ENCODE data around the gene OR10A3. TPM values are rescaled to one million over a fixed set of nuclear protein-coding genes. Genes with fewer than 3 reads are reported as not detected.

Gene OR10A3
- total RNA-seq, 1 donor from 2014 or later, result not detected

GRCh38 chr11:7892840-7893254, 48.7 kb downstream of the OR10A3 start:
- peaks cover 11% of the 10 kb centered on the region for H3K4me1 Mint-ChIP-seq (ENCODE audit: unreplicated experiment)
- peak; percentile 83 for TF ChIP-seq CTCF (conservative IDR thresholded peaks at IDR 0.05)
- no peaks in the 10 kb centered on the region for H3K9me3 Mint-ChIP-seq
- no peak overlapping the region for H3K4me3 Mint-ChIP-seq
- H3K36me3 Mint-ChIP-seq, result no peaks in the 10 kb centered on the region
- H3K27ac Mint-ChIP-seq, result peak overlapping the region; percentile 70
- peaks cover 3% of the 10 kb centered on the region for H3K27me3 Mint-ChIP-seq
- no peak for DNase-seq (ENCODE audit: extremely low spot score, unreplicated experiment)

GRCh38 chr11:7892059-7892699, 49.3 kb downstream of the OR10A3 start:
- Mint-ChIP-seq H3K27ac (peak overlapping the region; percentile 70), H3K9me3 (no peaks in the 10 kb centered on the region), H3K36me3 (no peaks in the 10 kb centered on the region), H3K4me3 (no peak overlapping the region), H3K4me1 (ENCODE audit: unreplicated experiment) (peaks cover 11% of the 10 kb centered on the region), H3K27me3 (peaks cover 3% of the 10 kb centered on the region)
- DNase-seq (ENCODE audit: extremely low spot score, unreplicated experiment), result no peak
- no peak for TF ChIP-seq CTCF (conservative IDR thresholded peaks at IDR 0.05)

GRCh38 chr11:7890417-7891172, 50.9 kb downstream of the OR10A3 start:
- no peak for DNase-seq (ENCODE audit: extremely low spot score, unreplicated experiment)
- Mint-ChIP-seq H3K36me3 (no peaks in the 10 kb centered on the region), H3K27me3 (peaks cover 3% of the 10 kb centered on the region), H3K9me3 (no peaks in the 10 kb centered on the region), H3K27ac (no peak overlapping the region), H3K4me3 (no peak overlapping the region), H3K4me1 (ENCODE audit: unreplicated experiment) (peaks cover 11% of the 10 kb centered on the region)
- TF ChIP-seq CTCF (conservative IDR thresholded peaks at IDR 0.05), result no peak

DNA sequence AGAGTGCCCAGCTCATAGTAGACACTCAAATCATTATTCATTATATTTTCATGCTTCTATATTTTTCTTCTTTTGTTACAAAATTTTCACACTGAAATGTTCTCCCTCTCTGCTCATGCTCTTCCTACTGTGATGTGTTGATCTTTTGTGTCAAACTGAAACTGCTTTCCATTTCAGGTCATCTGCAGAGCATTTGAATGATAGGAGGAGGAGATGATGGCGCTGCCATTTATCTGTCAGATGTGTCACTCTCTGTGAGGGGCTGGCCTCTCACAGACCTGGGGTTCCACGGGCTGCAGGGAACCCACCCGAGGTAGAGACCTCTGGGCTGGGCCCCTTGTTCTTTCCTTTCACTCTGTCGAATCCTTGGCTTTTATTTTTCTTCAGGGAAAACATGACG, 51.5 kb downstream of the OR10A3 start:
- no peaks in the 10 kb centered on the region for H3K36me3 Mint-ChIP-seq
- peaks cover 11% of the 10 kb centered on the region for H3K4me1 Mint-ChIP-seq (ENCODE audit: unreplicated experiment)
- no peak overlapping the region for H3K4me3 Mint-ChIP-seq
- H3K9me3 Mint-ChIP-seq, result no peaks in the 10 kb centered on the region
- no peak for TF ChIP-seq CTCF (conservative IDR thresholded peaks at IDR 0.05)
- H3K27me3 Mint-ChIP-seq, result peaks cover 3% of the 10 kb centered on the region
- no peak overlapping the region for H3K27ac Mint-ChIP-seq
- no peak for DNase-seq (ENCODE audit: extremely low spot score, unreplicated experiment)

Other genes starting within 250 kb of the OR10A3 start
- gene OVCH2, start 235.2 kb downstream of the OR10A3 start, total RNA-seq (ENCODE audit: low replicate concordance), result 0.89 and 2.0 TPM in 2 replicates
- 0.26 and 0.29 TPM in 2 replicates for gene OR5P2, start 144.8 kb downstream of the OR10A3 start, total RNA-seq (ENCODE audit: low replicate concordance)
- 0.48 TPM in 1 of 2 replicates, not detected in the other for gene OR5P3, start 110.9 kb downstream of the OR10A3 start, total RNA-seq (ENCODE audit: low replicate concordance)
- not detected in 2 replicates for gene OR10A6, start 10.4 kb downstream of the OR10A3 start, total RNA-seq (ENCODE audit: low replicate concordance)
- gene NLRP10, start 23.7 kb upstream of the OR10A3 start, total RNA-seq (ENCODE audit: low replicate concordance), result 0.24 TPM in 1 of 2 replicates, not detected in the other
- 256 and 324 TPM in 2 replicates for gene EIF3F, start 45.6 kb upstream of the OR10A3 start, total RNA-seq (ENCODE audit: low replicate concordance)
- 11.5 and 28.8 TPM in 2 replicates for gene TUB, start 139.5 kb upstream of the OR10A3 start, total RNA-seq (ENCODE audit: low replicate concordance)
- 7.0 and 12.0 TPM in 2 replicates for gene RIC3, start 227.3 kb upstream of the OR10A3 start, total RNA-seq (ENCODE audit: low replicate concordance)

Data from type B pancreatic cell (in vitro differentiated cells).